Measurements from ENCODE around the gene SPATC1L.

GRCh38 chr21:46117586-46118315 lies 66.5 kb downstream of the SPATC1L start:
- TF ChIP-seq CTCF (conservative IDR thresholded peaks at IDR 0.05) (no peak), ZFX (IDR thresholded peaks at IDR 0.05) (no peak)

All from C4-2B (cell line).